Body of pancreas (tissue), 4 donors: ENCODE results near the gene TXK.

Experiments used
- CTCF ChIP-seq, 7 experiments: fragments of 450-650 bp in 4 of 7; fragments of 200-600 bp in 3 of 7; sonication (generic) in 3 of 7; IDR thresholded peaks; one replicate each; pipeline ENCODE4 v1.5.1; 2016 to 2019; ENCODE audit warnings: antibody characterized with exemption in 7 of 7
- POLR2A ChIP-seq, 3 donors: fragments of 450-650 bp; IDR thresholded peaks; one replicate each; pipeline ENCODE4 v1.6.1; 2016; ENCODE audit warnings: antibody characterized with exemption in 3 of 3, mild to moderate bottlenecking in 2 of 3

DNA sequence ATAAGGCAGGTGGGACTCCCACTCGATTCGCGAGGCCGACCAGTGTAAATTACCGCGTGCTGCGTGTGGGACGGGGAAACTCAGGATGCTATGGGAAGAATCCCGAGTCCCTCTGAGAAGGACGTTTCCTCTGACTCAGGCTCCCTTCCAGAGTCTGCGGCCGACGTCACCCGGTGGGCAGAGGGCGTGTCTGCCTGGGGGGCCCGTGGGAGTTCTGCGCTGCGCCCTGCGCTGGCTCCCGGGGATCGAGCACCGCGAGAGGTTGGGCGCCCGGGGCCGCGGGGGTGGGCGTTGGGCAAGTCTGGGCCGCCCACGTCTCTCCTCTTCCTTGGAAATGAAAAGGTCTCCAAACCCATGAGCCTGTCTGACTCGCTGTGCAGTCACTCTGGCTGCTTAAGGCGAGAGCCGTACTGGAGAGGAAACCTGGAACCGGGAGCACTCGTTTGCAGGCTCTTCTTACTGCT is 116.9 kb downstream of the TXK start:
- TF ChIP-seq CTCF (IDR thresholded peaks at IDR 0.05) (no peak), POLR2A (IDR thresholded peaks at IDR 0.05) (no peak)
